ENCODE results near the gene CHAF1A.

- TF ChIP-seq, protein P1, sequence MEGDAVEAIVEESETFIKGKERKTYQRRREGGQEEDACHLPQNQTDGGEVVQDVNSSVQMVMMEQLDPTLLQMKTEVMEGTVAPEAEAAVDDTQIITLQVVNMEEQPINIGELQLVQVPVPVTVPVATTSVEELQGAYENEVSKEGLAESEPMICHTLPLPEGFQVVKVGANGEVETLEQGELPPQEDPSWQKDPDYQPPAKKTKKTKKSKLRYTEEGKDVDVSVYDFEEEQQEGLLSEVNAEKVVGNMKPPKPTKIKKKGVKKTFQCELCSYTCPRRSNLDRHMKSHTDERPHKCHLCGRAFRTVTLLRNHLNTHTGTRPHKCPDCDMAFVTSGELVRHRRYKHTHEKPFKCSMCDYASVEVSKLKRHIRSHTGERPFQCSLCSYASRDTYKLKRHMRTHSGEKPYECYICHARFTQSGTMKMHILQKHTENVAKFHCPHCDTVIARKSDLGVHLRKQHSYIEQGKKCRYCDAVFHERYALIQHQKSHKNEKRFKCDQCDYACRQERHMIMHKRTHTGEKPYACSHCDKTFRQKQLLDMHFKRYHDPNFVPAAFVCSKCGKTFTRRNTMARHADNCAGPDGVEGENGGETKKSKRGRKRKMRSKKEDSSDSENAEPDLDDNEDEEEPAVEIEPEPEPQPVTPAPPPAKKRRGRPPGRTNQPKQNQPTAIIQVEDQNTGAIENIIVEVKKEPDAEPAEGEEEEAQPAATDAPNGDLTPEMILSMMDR (IDR thresholded peaks at IDR 0.05), result no peak
- TF ChIP-seq POLR2AphosphoS5 (IDR thresholded peaks at IDR 0.05) (no peak), POLR2A (IDR thresholded peaks at IDR 0.05) (no peak)
Observed at GRCh38 chr19:4399812-4400134, 2.7 kb upstream of the CHAF1A start.

All from breast epithelium (tissue), 3 donors.